GM18505 (cell line): ENCODE measurements around the gene UBE2I.
A peak's percentile ranks its signal among the peaks of the same experiment; 100 is the strongest.

Source experiments
- ATAC-seq: cut with Tn5 transposase; IDR thresholded peaks from one replicate; pipeline ENCODE4 v1.9.1; 2021; ENCODE audit not compliant: unreplicated experiment
- POLR2A ChIP-seq: IDR thresholded peaks from 4 replicates; pipeline ENCODE4 v1.6.1; 2011; ENCODE audit warnings: borderline replicate concordance; ENCODE audit not compliant: insufficient read depth, insufficient read length; ENCODE audit errors: extremely low read depth

Gene UBE2I

DNA sequence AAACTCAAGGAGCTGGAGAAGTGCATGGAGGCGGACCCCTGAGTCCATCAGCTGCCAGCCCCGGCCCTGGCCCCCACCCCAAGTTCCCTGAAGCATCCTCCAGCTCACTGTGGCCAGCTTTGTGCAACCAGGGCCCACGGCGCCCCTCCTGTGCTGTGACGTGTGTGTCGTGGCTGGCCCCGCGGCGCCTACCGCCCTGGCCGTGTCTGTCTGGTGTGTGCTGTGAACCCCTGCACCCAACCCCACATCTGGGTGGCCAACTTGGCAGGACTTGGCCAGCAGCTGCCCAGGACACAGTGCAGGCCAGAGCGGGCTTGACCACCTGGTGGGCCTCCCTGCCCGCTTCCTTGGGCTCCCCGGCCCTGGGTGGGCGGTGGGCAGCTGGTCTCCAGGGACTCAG, 39.0 kb downstream of the UBE2I start:
- ATAC-seq = no peak
- TF ChIP-seq POLR2A = no peak

- TF ChIP-seq POLR2A = no peak
- no peak for ATAC-seq
These were observed 39.5 kb downstream of the UBE2I start for GRCh38 chr16:1348926-1349325.

DNA sequence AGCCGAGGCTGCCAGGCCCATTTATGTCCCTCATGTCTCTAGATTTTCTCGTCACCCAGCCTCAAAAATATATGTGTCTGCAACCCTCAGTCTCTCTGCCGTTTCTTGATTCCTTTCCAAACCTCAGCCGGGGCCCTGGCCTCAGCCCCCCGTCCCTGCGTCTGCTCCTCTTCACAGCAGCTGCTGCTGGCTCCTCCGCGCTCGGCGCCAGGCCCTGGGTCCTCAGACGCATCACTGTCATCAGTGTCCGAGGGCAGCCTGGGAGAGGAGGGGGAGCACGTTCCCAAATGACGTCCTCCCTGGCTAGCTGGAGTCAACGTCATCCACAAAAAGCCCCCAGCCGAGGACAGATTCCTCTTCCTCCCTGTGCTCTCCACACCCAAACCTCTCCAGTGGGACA, 39.9 kb downstream of the UBE2I start:
- no peak for TF ChIP-seq POLR2A
- no peak for ATAC-seq

GRCh38 chr16:1349951-1350350, 40.5 kb downstream of the UBE2I start:
- TF ChIP-seq POLR2A = no peak
- no peak for ATAC-seq

- TF ChIP-seq POLR2A = no peak
- no peak for ATAC-seq
These were observed 41.3 kb downstream of the UBE2I start for GRCh38 chr16:1350691-1351090.

DNA sequence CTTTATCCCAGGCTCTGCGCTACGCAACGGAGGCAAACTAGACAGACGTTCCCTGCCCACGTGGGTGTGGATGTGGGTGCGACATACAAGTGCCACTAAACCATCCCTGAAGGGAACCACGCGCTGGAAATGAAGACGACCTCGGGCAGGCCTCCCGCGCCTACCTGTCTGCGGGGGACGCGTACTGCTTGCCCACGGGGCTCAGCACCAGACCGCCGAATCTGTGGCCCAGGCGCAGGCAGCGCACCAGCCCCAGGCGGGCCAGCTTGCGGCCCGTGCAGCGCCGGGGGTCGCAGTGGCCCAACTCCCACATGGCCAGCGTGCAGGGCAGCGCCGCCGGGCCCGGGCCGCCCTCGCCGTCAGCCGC, 41.8 kb downstream of the UBE2I start:
- peak; percentile 9 for ATAC-seq
- no peak for TF ChIP-seq POLR2A

DNA sequence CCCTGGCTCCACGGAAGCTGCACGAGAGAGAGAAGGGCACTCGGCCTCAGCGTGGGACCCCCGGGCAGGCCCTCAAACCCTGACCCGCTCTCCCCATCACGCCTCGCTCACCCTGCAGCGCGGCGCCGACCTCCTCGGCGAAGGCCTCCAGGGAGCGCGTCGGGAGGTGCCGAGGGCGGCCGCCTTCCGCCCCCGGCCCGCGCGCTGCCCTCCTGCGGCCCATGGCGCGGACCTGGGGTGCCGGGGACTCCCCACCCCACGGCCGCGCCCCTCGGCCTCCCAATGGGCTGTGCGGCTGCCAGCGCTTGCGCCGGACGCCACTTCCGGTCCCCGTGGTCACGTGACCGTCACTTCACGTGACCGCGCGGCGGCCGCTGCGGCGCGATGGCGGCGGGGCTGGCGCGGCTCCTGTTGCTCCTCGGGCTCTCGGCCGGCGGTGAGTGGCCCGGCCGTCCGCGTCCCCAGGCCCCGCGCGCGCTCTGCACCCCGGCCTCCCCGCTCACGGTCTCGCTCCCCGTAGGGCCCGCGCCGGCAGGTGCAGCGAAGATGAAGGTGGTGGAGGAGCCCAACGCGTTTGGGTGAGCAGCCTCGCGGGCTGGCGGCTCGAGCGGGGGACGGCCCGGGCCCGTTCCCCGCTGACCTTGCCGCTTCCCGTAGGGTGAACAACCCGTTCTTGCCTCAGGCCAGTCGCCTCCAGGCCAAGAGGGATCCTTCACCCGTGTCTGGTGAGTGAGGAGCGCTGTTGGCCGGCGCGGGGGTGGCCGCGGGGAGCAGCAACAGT, 42.3 kb downstream of the UBE2I start, which contains the start of the genes GNPTG and TSR3:
TSS of gene GNPTG (plus strand) at position 350 of the 781 bp plus-strand sequence. CDS start at position 385, 35 bp downstream.
TSS of gene TSR3 (minus strand) at position 297 of the 781 bp plus-strand sequence. CDS start at position 223, 74 bp downstream.
- ATAC-seq = peak; percentile 75

GRCh38 chr16:1354815-1355540, 45.5 kb downstream of the UBE2I start:
- no peak for TF ChIP-seq POLR2A
- ATAC-seq = no peak

More for the DNA sequence above, 42.3 kb downstream of the UBE2I start, which contains the start of the genes GNPTG and TSR3:
- peak; percentile 87 for TF ChIP-seq POLR2A

GRCh38 chr16:1355591-1355990, 46.2 kb downstream of the UBE2I start:
- no peak for ATAC-seq

GRCh38 chr16:1356061-1356900, 46.8 kb downstream of the UBE2I start:
- TF ChIP-seq POLR2A = no peak

More at GRCh38 chr16:1355591-1355990, 46.2 kb downstream of the UBE2I start:
- no peak for TF ChIP-seq POLR2A

GRCh38 chr16:1357906-1358566, 48.6 kb downstream of the UBE2I start:
- TF ChIP-seq POLR2A = no peak
- no peak for ATAC-seq

More at GRCh38 chr16:1356061-1356900, 46.8 kb downstream of the UBE2I start:
- no peak for ATAC-seq

DNA sequence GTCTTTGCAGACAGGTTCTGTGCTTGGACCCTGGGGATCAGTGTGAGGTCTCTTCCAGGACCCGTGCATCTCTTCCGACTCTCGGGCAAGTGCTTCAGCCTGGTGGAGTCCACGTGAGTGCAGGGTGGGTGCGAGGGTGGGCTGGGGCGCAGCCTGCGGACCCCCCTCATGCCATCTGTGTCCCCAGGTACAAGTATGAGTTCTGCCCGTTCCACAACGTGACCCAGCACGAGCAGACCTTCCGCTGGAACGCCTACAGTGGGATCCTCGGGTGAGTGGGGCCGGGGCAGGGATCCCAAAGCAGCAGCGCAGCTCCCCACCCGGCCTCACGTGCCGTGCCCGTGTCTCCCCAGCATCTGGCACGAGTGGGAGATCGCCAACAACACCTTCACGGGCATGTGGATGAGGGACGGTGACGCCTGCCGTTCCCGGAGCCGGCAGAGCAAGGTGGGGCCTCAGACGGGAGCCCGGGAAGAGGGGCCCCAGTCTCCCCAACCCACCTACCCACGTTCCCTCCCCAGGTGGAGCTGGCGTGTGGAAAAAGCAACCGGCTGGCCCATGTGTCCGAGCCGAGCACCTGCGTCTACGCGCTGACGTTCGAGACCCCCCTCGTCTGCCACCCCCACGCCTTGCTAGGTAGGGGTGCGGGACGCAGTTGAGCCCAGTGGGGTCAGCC, 52.4 kb downstream of the UBE2I start:
- no peak for ATAC-seq
- no peak for TF ChIP-seq POLR2A
